HG03460 (cell line): ENCODE measurements around the gene SCO2.

Experiments
- ATAC-seq: cut with Tn5 transposase; IDR thresholded peaks from one replicate; pipeline ENCODE4 v1.9.1; 2021; ENCODE audit not compliant: unreplicated experiment

The SCO2 gene

GRCh38 chr22:50503475-50504145 is 21.8 kb downstream of the SCO2 start:
- no peak for ATAC-seq

- no peak for ATAC-seq
These were observed 22.5 kb downstream of the SCO2 start for GRCh38 chr22:50502628-50503474.

GRCh38 chr22:50502096-50502495 is 23.3 kb downstream of the SCO2 start:
- no peak for ATAC-seq

- no peak for ATAC-seq
These were observed 24.9 kb downstream of the SCO2 start for GRCh38 chr22:50500452-50500851.

- no peak for ATAC-seq
These were observed 27.0 kb downstream of the SCO2 start for GRCh38 chr22:50498322-50498890.

- no peak for ATAC-seq
These were observed 28.3 kb downstream of the SCO2 start for GRCh38 chr22:50497093-50497492.

- no peak for ATAC-seq
These were observed 34.7 kb downstream of the SCO2 start for GRCh38 chr22:50490531-50491308.

GRCh38 chr22:50489363-50490243 is 35.8 kb downstream of the SCO2 start:
- ATAC-seq = no peak

- ATAC-seq = no peak
These were observed 36.5 kb downstream of the SCO2 start for GRCh38 chr22:50488886-50489285.

GRCh38 chr22:50488006-50488677 is 37.3 kb downstream of the SCO2 start:
- ATAC-seq = no peak

GRCh38 chr22:50487290-50488005 is 38.0 kb downstream of the SCO2 start:
- ATAC-seq = no peak

- ATAC-seq = no peak
These were observed 38.7 kb downstream of the SCO2 start, which contains the start of gene MIOX for GRCh38 chr22:50486561-50487289. TSS of gene MIOX (plus strand) at chr22:50486859. CDS start at chr22:50486898, 39 bp downstream.

GRCh38 chr22:50485221-50486131 is 39.9 kb downstream of the SCO2 start:
- no peak for ATAC-seq

GRCh38 chr22:50483977-50484853 is 41.2 kb downstream of the SCO2 start:
- no peak for ATAC-seq

GRCh38 chr22:50483556-50483955 is 41.8 kb downstream of the SCO2 start:
- ATAC-seq = no peak

- ATAC-seq = no peak
These were observed 42.3 kb downstream of the SCO2 start for GRCh38 chr22:50483106-50483505.
